DMS114 treated with DMSO at 0.1 percent for 48 hours (cell line): ENCODE results near the gene TFE3.

Experiments used
- DNase-seq: peaks from one replicate; lab custom pipeline; 2025; ENCODE audit not compliant: unreplicated experiment; lab: John Stamatoyannopoulos, UW

TFE3 gene

GRCh38 chrX:49060914-49061313 is 17.8 kb upstream of the TFE3 start:
- DNase-seq, result no peak

GRCh38 chrX:49059681-49060085 is 16.5 kb upstream of the TFE3 start:
- DNase-seq, result no peak

GRCh38 chrX:49059201-49059600 is 16.0 kb upstream of the TFE3 start:
- DNase-seq, result no peak

GRCh38 chrX:49058794-49059193 is 15.6 kb upstream of the TFE3 start, which contains the start of gene CCDC120:
TSS of gene CCDC120 (plus strand) at chrX:49058999. CDS start at chrX:49062042, 3,043 bp downstream.
- DNase-seq, result no peak

- no peak for DNase-seq
These were observed 11.1 kb upstream of the TFE3 start for GRCh38 chrX:49054073-49054762.

- peak; percentile 26 for DNase-seq
These were observed 10.3 kb upstream of the TFE3 start for GRCh38 chrX:49053223-49054072.

GRCh38 chrX:49043987-49044281 is 777 bp upstream of the TFE3 start:
- DNase-seq, result no peak

- DNase-seq, result no peak
These were observed 457 bp downstream of the TFE3 start for GRCh38 chrX:49042581-49043219.

- no peak for DNase-seq
These were observed 1.2 kb downstream of the TFE3 start for GRCh38 chrX:49041744-49042580.

GRCh38 chrX:49040376-49040955 is 2.7 kb downstream of the TFE3 start:
- no peak for DNase-seq

GRCh38 chrX:49039598-49040375 is 3.4 kb downstream of the TFE3 start:
- DNase-seq, result no peak

GRCh38 chrX:49037883-49038475 is 5.2 kb downstream of the TFE3 start:
- DNase-seq, result no peak

GRCh38 chrX:49030283-49030682 is 12.9 kb downstream of the TFE3 start:
- no peak for DNase-seq

- no peak for DNase-seq
These were observed 13.3 kb downstream of the TFE3 start for GRCh38 chrX:49029876-49030275.

- no peak for DNase-seq
These were observed 23.4 kb downstream of the TFE3 start for GRCh38 chrX:49019599-49020249.

GRCh38 chrX:49019050-49019449 is 24.1 kb downstream of the TFE3 start:
- DNase-seq, result no peak

GRCh38 chrX:49003696-49004095 is 39.5 kb downstream of the TFE3 start:
- DNase-seq, result no peak

- DNase-seq, result peak; percentile 82
These were observed 40.8 kb downstream of the TFE3 start, which contains the start of gene GRIPAP1 for GRCh38 chrX:49002091-49002935. TSS of gene GRIPAP1 (minus strand) at chrX:49002264. CDS start at chrX:49002229, 35 bp downstream.
